Mesothelial cell of epicardium (in vitro differentiated cells): Measurements from ENCODE around the gene KRTAP21-1. TPM values are rescaled to one million over a fixed set of nuclear protein-coding genes. Genes with fewer than 3 reads are reported as not detected.

Experiments used
- DNase-seq, 2 experiments: peaks; one replicate each; pipeline ENCODE4 v3.0.0; 2021; ENCODE audit warnings: low spot score in 2 of 2; ENCODE audit not compliant: unreplicated experiment in 2 of 2
- H3K27ac Mint-ChIP-seq: 2 replicates; pipeline ENCODE4 v1.8.0; 2021; ENCODE audit warnings: mixed read lengths
- H3K27me3 Mint-ChIP-seq: 2 replicates; pipeline ENCODE4 v1.8.0; 2021; ENCODE audit warnings: low read depth, mixed read lengths
- H3K36me3 Mint-ChIP-seq: 2 replicates; pipeline ENCODE4 v1.8.0; 2021; ENCODE audit warnings: mixed read lengths
- H3K4me1 Mint-ChIP-seq: 2 replicates; pipeline ENCODE4 v1.8.0; 2021; ENCODE audit warnings: mixed read lengths
- H3K4me3 Mint-ChIP-seq: 2 replicates; pipeline ENCODE4 v1.8.0; 2021; ENCODE audit warnings: mild to moderate bottlenecking, moderate library complexity, mixed read lengths
- H3K9me3 Mint-ChIP-seq: 2 replicates; pipeline ENCODE4 v1.8.0; 2021; ENCODE audit warnings: mixed read lengths
- CTCF ChIP-seq: fragments of 200-600 bp; sonication (generic); IDR thresholded peaks from one replicate; pipeline ENCODE4 v1.5.0; 2021; ENCODE audit warnings: antibody characterized with exemption; ENCODE audit not compliant: unreplicated experiment
- total RNA-seq: library from RNA; stranded (reverse); gene quantifications from 3 replicates; pipeline ENCODE4 v1.2.1, GENCODE V29; 2021

Gene KRTAP21-1
- total RNA-seq, 1 donor from 2014 or later = not detected

GRCh38 chr21:30710499-30710898, 44.7 kb downstream of the KRTAP21-1 start:
- no peak overlapping the region for H3K27ac Mint-ChIP-seq
- H3K27me3 Mint-ChIP-seq = no peaks in the 10 kb centered on the region
- TF ChIP-seq CTCF = no peak
- peaks cover 46% of the 10 kb centered on the region for H3K9me3 Mint-ChIP-seq
- no peak for DNase-seq
- no peaks in the 10 kb centered on the region for H3K36me3 Mint-ChIP-seq
- no peak overlapping the region for H3K4me3 Mint-ChIP-seq
- no peaks in the 10 kb centered on the region for H3K4me1 Mint-ChIP-seq

DNA sequence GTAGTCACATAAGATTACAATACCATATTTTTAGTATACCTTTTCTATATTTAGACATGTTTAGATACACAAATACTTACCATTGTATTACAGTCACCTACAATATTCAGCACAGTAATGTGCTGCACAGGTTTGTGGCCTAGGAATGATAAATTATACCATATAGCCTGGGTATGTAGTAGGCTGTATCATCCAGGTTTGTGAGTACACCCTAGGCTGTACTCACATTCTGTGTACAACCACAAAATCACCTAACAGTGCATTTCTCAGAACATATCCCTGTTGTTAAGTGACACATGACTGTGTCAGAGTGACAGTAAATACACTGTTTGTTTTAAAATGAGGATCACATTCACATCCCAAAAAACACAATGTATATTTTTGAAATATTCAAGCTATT, 47.8 kb downstream of the KRTAP21-1 start:
- H3K4me3 Mint-ChIP-seq = no peak overlapping the region
- peaks cover 51% of the 10 kb centered on the region for H3K9me3 Mint-ChIP-seq
- no peak overlapping the region for H3K27ac Mint-ChIP-seq
- DNase-seq = no peak
- no peaks in the 10 kb centered on the region for H3K27me3 Mint-ChIP-seq
- no peak for TF ChIP-seq CTCF
- H3K4me1 Mint-ChIP-seq = no peaks in the 10 kb centered on the region
- H3K36me3 Mint-ChIP-seq = no peaks in the 10 kb centered on the region

Other genes with a start within 250 kb of the KRTAP21-1 start
- gene KRTAP19-6, start 213.6 kb downstream of the KRTAP21-1 start, total RNA-seq = not detected in 3 replicates
- not detected in 3 replicates for gene KRTAP19-7, start 194.1 kb downstream of the KRTAP21-1 start, total RNA-seq
- gene KRTAP22-2, start 165.0 kb downstream of the KRTAP21-1 start, total RNA-seq = not detected in 3 replicates
- gene KRTAP6-3, start 163.0 kb downstream of the KRTAP21-1 start, total RNA-seq = not detected in 3 replicates
- not detected in 3 replicates for gene KRTAP6-2, start 156.5 kb downstream of the KRTAP21-1 start, total RNA-seq
- gene KRTAP22-1, start 154.3 kb downstream of the KRTAP21-1 start, total RNA-seq = not detected in 3 replicates
- gene KRTAP6-1, start 141.5 kb downstream of the KRTAP21-1 start, total RNA-seq = not detected in 3 replicates
- gene KRTAP20-1, start 139.0 kb downstream of the KRTAP21-1 start, total RNA-seq = not detected in 3 replicates
- gene KRTAP20-4, start 134.8 kb downstream of the KRTAP21-1 start, total RNA-seq = not detected in 3 replicates
- not detected in 3 replicates for gene KRTAP20-2, start 120.2 kb downstream of the KRTAP21-1 start, total RNA-seq
- not detected in 3 replicates for gene KRTAP20-3, start 112.6 kb downstream of the KRTAP21-1 start, total RNA-seq
- not detected in 3 replicates for gene KRTAP21-3, start 36.7 kb downstream of the KRTAP21-1 start, total RNA-seq
- not detected in 3 replicates for gene KRTAP21-2, start 8.2 kb downstream of the KRTAP21-1 start, total RNA-seq
- gene KRTAP8-1, start 57.8 kb upstream of the KRTAP21-1 start, total RNA-seq = not detected in 3 replicates
- gene KRTAP7-1, start 74.3 kb upstream of the KRTAP21-1 start, total RNA-seq = not detected in 3 replicates
- not detected in 3 replicates for gene KRTAP11-1, start 126.2 kb upstream of the KRTAP21-1 start, total RNA-seq